ENCODE measurements around the gene VAV1. TPM values are rescaled to one million over a fixed set of nuclear protein-coding genes. Genes with fewer than 3 reads are reported as not detected.

The VAV1 gene
- total and polyA plus RNA-seq, 2 donors from 2014 or later: 0.90 to 15.5 TPM

DNA sequence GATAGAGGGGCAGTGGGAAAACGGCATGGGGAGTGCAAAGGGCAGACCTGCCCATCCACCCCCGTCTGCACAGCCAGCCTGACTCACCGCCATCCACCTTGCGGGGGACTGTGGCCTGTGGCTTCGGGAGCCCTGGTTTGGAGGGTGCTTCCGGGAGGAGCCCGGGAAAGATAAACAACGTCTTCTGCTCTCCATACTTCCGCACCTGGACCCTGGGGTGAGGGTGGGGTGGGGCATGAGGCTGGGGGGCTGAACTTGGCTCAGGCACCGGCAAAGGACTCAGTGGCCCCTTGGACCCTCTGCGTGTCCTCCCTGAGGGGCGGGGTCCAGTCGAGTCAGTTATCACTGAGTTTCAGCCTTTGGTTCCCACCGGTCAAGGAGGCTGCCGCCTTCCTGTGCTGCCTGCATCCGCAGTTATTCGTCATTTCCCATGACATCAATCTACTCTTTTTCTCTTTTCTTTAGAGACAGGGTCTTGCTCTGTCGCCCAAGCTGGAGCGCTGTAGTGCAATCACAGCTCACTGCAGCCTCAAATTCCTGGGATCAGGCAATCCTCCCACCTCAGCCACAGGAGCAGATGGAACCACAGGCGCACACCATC, 38.3 kb upstream of the VAV1 start:
- FAIRE-seq: no peak
- Histone ChIP-seq H3K36me3 (ENCODE audit: control insufficient read depth in 2 of 3, insufficient read depth in 3 of 3, low read length in 3 of 3) (no peaks in the 10 kb centered on the region), H3K9me3 (ENCODE audit: control insufficient read depth in 2 of 3, insufficient read depth in 1 of 3, low read length in 3 of 3) (no peaks in the 10 kb centered on the region), H3K9ac (ENCODE audit: low read length in 3 of 3) (no peak overlapping the region), H3K4me1 (ENCODE audit: control insufficient read depth in 2 of 3, insufficient read depth in 2 of 3, low read depth in 1 of 3, low read length in 3 of 3) (peaks cover 5 to 24% (median 13%) of the 10 kb centered on the region in 3 donors), H3K27me3 (ENCODE audit: control insufficient read depth, insufficient read depth, low read length) (no peaks in the 10 kb centered on the region), H3K4me3 (ENCODE audit: low read length in 3 of 3) (no peak overlapping the region), H3K27ac (ENCODE audit: low read depth in 2 of 2, low read length in 2 of 2) (no peak overlapping the region)
- TF ChIP-seq, protein P1, sequence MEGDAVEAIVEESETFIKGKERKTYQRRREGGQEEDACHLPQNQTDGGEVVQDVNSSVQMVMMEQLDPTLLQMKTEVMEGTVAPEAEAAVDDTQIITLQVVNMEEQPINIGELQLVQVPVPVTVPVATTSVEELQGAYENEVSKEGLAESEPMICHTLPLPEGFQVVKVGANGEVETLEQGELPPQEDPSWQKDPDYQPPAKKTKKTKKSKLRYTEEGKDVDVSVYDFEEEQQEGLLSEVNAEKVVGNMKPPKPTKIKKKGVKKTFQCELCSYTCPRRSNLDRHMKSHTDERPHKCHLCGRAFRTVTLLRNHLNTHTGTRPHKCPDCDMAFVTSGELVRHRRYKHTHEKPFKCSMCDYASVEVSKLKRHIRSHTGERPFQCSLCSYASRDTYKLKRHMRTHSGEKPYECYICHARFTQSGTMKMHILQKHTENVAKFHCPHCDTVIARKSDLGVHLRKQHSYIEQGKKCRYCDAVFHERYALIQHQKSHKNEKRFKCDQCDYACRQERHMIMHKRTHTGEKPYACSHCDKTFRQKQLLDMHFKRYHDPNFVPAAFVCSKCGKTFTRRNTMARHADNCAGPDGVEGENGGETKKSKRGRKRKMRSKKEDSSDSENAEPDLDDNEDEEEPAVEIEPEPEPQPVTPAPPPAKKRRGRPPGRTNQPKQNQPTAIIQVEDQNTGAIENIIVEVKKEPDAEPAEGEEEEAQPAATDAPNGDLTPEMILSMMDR (IDR thresholded peaks at IDR 0.05; ENCODE audit: borderline replicate concordance, extremely low read depth, insufficient read depth): no peak
- intact Hi-C loops (cut with DNase I): no loop called here
- DNase-seq: peak in 3 of 5 donors; percentile 33 to 61 (median 48)

GRCh38 chr19:6735181-6735911, 37.2 kb upstream of the VAV1 start:
- H3K4me1 ChIP-seq (ENCODE audit: control insufficient read depth in 2 of 3, insufficient read depth in 2 of 3, low read depth in 1 of 3, low read length in 3 of 3): peaks cover 5 to 25% (median 13%) of the 10 kb centered on the region in 3 donors
- FAIRE-seq (no peak), DNase-seq (peak in 1 of 5 donors; percentile 61)
- no peaks in the 10 kb centered on the region for H3K9me3 ChIP-seq (ENCODE audit: control insufficient read depth in 2 of 3, insufficient read depth in 1 of 3, low read length in 3 of 3)
- no peak overlapping the region for H3K27ac ChIP-seq (ENCODE audit: low read depth in 2 of 2, low read length in 2 of 2)
- TF ChIP-seq, protein P1 (IDR thresholded peaks at IDR 0.05; ENCODE audit: borderline replicate concordance, extremely low read depth, insufficient read depth): no peak
- no peak overlapping the region for H3K9ac ChIP-seq (ENCODE audit: low read length in 3 of 3)
- H3K36me3 ChIP-seq (ENCODE audit: control insufficient read depth in 2 of 3, insufficient read depth in 3 of 3, low read length in 3 of 3): no peaks in the 10 kb centered on the region
- H3K27me3 ChIP-seq (ENCODE audit: control insufficient read depth, insufficient read depth, low read length): no peaks in the 10 kb centered on the region
- H3K4me3 ChIP-seq (ENCODE audit: low read length in 3 of 3): peak overlapping the region in 1 of 3 donors; percentile 75
- intact Hi-C loops (cut with DNase I): no loop called here

- TF ChIP-seq, protein P1 (IDR thresholded peaks at IDR 0.05; ENCODE audit: borderline replicate concordance, extremely low read depth, insufficient read depth): peak; percentile 48
- intact Hi-C loops (cut with DNase I): no loop called here
- Histone ChIP-seq H3K9me3 (ENCODE audit: control insufficient read depth in 2 of 3, insufficient read depth in 1 of 3, low read length in 3 of 3) (no peaks in the 10 kb centered on the region), H3K36me3 (ENCODE audit: control insufficient read depth in 2 of 3, insufficient read depth in 3 of 3, low read length in 3 of 3) (no peaks in the 10 kb centered on the region), H3K27me3 (ENCODE audit: control insufficient read depth, insufficient read depth, low read length) (no peaks in the 10 kb centered on the region), H3K4me1 (ENCODE audit: control insufficient read depth in 2 of 3, insufficient read depth in 2 of 3, low read depth in 1 of 3, low read length in 3 of 3) (peaks cover 5 to 28% (median 13%) of the 10 kb centered on the region in 3 donors), H3K4me3 (ENCODE audit: low read length in 3 of 3) (peak overlapping the region; percentile 75 to 93 (median 80)), H3K9ac (ENCODE audit: low read length in 3 of 3) (peak overlapping the region; percentile 57 to 77 (median 68)), H3K27ac (ENCODE audit: low read depth in 2 of 2, low read length in 2 of 2) (peak overlapping the region; percentile 95 to 96)
- DNase-seq (peak; percentile 88 to 95 (median 91)), FAIRE-seq (no peak)
These were observed 36.2 kb upstream of the VAV1 start for GRCh38 chr19:6736169-6736916.
